Body of pancreas (tissue), 4 donors: ENCODE data around the gene ZNF813. TPM values are rescaled to one million over a fixed set of nuclear protein-coding genes. Genes with fewer than 3 reads are reported as not detected.

Experiments
- ATAC-seq: fragments of 150-250 bp; one replicate; pipeline ENCODE4 v1.9.1; 2016
- DNase-seq, 4 donors: peaks; one replicate each; pipeline ENCODE4 v3.0.0-alpha.2; 2019
- H3K27ac ChIP-seq, 4 donors: fragments of 200-600 bp; sonication (generic); 1 replicate in 3 of 4; 2 replicates in 1 of 4; pipeline versions ENCODE4 v1.5.1 to v1.6.1; 2016 to 2019; ENCODE audit warnings: mild to moderate bottlenecking in 1 of 4, mixed read lengths in 1 of 4, moderate library complexity in 1 of 4
- H3K27me3 ChIP-seq, 2 donors: fragments of 200-600 bp; sonication (generic); one replicate each; pipeline ENCODE4 v1.6.0; 2016; ENCODE audit warnings: mild to moderate bottlenecking in 1 of 2
- H3K36me3 ChIP-seq, 2 donors: fragments of 200-600 bp; sonication (generic); replicated peaks in 1 of 2; 2 replicates each; pipeline ENCODE4 v1.5.1; 2016; ENCODE audit warnings: low read depth in 2 of 2; ENCODE audit not compliant: insufficient read depth in 1 of 2
- H3K4me1 ChIP-seq: fragments of 200-600 bp; sonication (generic); one replicate; pipeline ENCODE4 v1.6.0; 2016
- H3K4me3 ChIP-seq, 2 donors: fragments of 200-600 bp; sonication (generic); 1 replicate in 1 of 2; 2 replicates in 1 of 2; pipeline ENCODE4 v1.5.1; 2016 to 2019
- H3K9me3 ChIP-seq, 3 donors: fragments of 200-600 bp; sonication (generic); 1 replicate in 2 of 3; 2 replicates in 1 of 3; pipeline ENCODE4 v1.5.1; 2016
- POLR2A ChIP-seq, 3 donors: fragments of 450-650 bp; IDR thresholded peaks; one replicate each; pipeline ENCODE4 v1.6.1; 2016; ENCODE audit warnings: antibody characterized with exemption in 3 of 3, mild to moderate bottlenecking in 2 of 3
- WGBS, 2 donors: methylation state at CpG; one replicate each; pipeline ENCODE4 v1.1.5; 2017; 5-methylcytosine and 5-hydroxymethylcytosine counted together
- intact Hi-C: fragments of 100-400 bp; cut with DNase I; formaldehyde crosslinking; loops from one replicate; pipeline ENCODE4 v1.15.1; 2023
- total RNA-seq, 2 donors: library from RNA; depleted of rRNA; stranded (reverse); fragments of >200 nt; gene quantifications; one replicate each; pipeline ENCODE4 v1.1.0, GENCODE V29; 2016
- TF ChIP-seq, protein P1 (sequence below), 7 experiments: fragments of 450-650 bp in 4 of 7; fragments of 200-600 bp in 3 of 7; sonication (generic) in 3 of 7; IDR thresholded peaks; one replicate each; pipeline ENCODE4 v1.5.1; 2016 to 2019; ENCODE audit warnings: antibody characterized with exemption in 7 of 7

ZNF813 gene
- total RNA-seq, 2 donors from 2014 or later = 1.6 to 1.8 TPM

DNA sequence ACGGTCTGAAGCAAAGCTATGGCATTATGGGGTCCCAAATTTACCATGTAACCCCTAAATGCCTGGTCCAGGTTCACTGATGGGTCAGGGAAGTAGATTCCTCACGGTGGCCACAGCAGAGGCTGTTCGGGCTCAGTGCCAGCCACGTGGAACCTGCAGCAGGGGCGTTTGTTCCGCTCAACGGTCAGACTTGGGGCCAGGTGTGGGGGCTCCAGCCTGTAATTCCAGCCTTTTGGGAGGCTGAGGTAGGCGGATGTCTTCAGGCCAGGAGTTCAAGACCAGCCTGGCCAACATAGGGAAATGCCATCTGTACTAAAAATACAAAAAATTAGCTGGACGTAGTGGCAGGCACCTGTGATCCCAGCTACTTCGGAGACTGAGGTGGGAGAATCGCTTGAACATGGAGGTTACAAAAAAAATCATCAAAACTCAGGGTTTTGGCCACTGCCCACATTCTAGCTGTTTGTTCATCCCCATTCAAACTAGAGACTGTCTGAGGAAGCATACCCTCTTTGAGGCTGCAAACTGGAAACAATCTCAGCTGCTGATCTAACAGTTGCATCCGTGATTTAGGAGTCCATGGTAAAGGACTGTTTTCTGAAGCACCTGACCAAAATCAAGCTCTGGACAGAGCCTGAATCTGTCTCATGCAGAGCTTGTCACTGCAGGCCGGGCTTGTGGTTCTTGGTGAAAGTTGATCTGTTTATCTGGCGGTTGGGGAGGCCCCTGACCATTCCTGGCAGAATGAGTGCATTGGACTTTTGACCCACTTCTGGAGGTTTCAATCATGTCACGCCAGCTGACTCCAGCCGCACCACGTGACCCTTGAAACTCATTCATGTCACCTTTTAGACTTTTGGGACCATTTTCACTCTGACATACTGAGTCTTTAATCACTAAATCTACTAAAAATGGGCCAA, 40.2 kb downstream of the ZNF813 start:
- Histone ChIP-seq H3K4me3 (no peak overlapping the region), H3K27ac (no peak overlapping the region), H3K36me3 (no peaks in the 10 kb centered on the region), H3K9me3 (no peaks in the 10 kb centered on the region), H3K4me1 (no peaks in the 10 kb centered on the region), H3K27me3 (peaks cover 0 to 6% of the 10 kb centered on the region in 2 donors)
- intact Hi-C loops = no loop called here
- no peak for ATAC-seq
- no peak for TF ChIP-seq POLR2A (IDR thresholded peaks at IDR 0.05)
- TF ChIP-seq, protein P1, sequence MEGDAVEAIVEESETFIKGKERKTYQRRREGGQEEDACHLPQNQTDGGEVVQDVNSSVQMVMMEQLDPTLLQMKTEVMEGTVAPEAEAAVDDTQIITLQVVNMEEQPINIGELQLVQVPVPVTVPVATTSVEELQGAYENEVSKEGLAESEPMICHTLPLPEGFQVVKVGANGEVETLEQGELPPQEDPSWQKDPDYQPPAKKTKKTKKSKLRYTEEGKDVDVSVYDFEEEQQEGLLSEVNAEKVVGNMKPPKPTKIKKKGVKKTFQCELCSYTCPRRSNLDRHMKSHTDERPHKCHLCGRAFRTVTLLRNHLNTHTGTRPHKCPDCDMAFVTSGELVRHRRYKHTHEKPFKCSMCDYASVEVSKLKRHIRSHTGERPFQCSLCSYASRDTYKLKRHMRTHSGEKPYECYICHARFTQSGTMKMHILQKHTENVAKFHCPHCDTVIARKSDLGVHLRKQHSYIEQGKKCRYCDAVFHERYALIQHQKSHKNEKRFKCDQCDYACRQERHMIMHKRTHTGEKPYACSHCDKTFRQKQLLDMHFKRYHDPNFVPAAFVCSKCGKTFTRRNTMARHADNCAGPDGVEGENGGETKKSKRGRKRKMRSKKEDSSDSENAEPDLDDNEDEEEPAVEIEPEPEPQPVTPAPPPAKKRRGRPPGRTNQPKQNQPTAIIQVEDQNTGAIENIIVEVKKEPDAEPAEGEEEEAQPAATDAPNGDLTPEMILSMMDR (IDR thresholded peaks at IDR 0.05) = no peak
- DNase-seq = no peak
- WGBS, 2 donors = 48 to 51% methylated on average over 12 to 17 of the region's 17 CpGs

DNA sequence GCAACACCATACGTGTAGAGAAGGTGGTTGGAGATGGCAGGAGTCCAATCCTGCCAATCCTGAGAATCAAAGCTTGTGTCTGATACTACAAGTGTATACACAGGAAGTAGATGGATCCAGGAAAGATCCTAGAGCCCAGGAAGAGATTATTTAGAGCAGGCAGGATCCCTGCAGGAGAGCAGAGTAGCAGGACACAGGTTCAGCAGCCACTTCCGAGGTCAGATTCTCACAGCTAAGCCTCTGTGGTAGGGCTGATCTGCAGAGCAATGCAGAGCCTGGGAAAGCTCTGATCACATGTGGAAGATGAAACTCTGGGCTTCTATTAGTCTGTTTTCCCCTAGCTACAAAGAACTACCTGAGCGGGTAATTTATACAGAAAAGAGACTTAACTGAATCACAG, 41.9 kb downstream of the ZNF813 start:
- H3K9me3 ChIP-seq = no peaks in the 10 kb centered on the region
- peaks cover 0 to 6% of the 10 kb centered on the region in 2 donors for H3K27me3 ChIP-seq
- DNase-seq (no peak), ATAC-seq (no peak)
- intact Hi-C loops = no loop called here
- H3K4me1 ChIP-seq = no peaks in the 10 kb centered on the region
- H3K27ac ChIP-seq = no peak overlapping the region
- no peaks in the 10 kb centered on the region for H3K36me3 ChIP-seq
- 30% methylated on average over 3 of the region's 3 CpGs for whole genome bisulfite sequencing, 2 donors
- TF ChIP-seq, protein P1 (IDR thresholded peaks at IDR 0.05) = no peak
- no peak for TF ChIP-seq POLR2A (IDR thresholded peaks at IDR 0.05)
- no peak overlapping the region for H3K4me3 ChIP-seq

GRCh38 chr19:53509845-53510244, 42.3 kb downstream of the ZNF813 start:
- no peaks in the 10 kb centered on the region for H3K4me1 ChIP-seq
- DNase-seq (no peak), ATAC-seq (no peak)
- no peaks in the 10 kb centered on the region for H3K36me3 ChIP-seq
- intact Hi-C loops = no loop called here
- H3K9me3 ChIP-seq = no peaks in the 10 kb centered on the region
- no peak for TF ChIP-seq POLR2A (IDR thresholded peaks at IDR 0.05)
- TF ChIP-seq, protein P1 (IDR thresholded peaks at IDR 0.05) = no peak
- no peak overlapping the region for H3K4me3 ChIP-seq
- no peak overlapping the region for H3K27ac ChIP-seq
- 46 to 50% methylated on average over 5 of the region's 5 CpGs for WGBS, 2 donors
- H3K27me3 ChIP-seq = peaks cover 0 to 6% of the 10 kb centered on the region in 2 donors

DNA sequence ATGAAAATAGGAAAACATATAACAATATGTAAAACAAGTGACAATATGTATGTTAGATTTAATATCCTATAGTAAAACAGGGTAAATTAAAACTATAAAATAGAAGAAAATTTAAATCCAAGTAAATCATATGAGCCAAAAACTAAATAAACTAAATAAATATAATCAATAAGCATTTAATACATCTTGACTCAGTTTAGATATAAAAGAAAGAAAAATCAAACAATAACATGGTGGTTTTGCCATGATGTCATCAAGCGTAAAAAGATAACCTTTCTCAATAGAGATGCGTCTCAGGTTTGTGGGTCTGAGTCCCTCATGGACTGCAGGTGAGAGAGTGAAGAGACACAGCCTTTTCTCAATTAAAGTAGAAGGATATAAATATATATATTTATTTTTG, 43.8 kb downstream of the ZNF813 start:
- intact Hi-C loops = no loop called here
- Histone ChIP-seq H3K9me3 (no peaks in the 10 kb centered on the region), H3K4me3 (no peak overlapping the region), H3K4me1 (no peaks in the 10 kb centered on the region), H3K27me3 (peaks cover 0 to 6% of the 10 kb centered on the region in 2 donors), H3K36me3 (no peaks in the 10 kb centered on the region), H3K27ac (no peak overlapping the region)
- TF ChIP-seq POLR2A (IDR thresholded peaks at IDR 0.05) = no peak
- TF ChIP-seq, protein P1 (IDR thresholded peaks at IDR 0.05) = no peak
- no peak for ATAC-seq
- no peak for DNase-seq
- WGBS, 2 donors = 82 to 92% methylated on average over 2 of the region's 2 CpGs
